MCF 10A (cell line): ENCODE data around the gene RAB31. TPM values are rescaled to one million over a fixed set of nuclear protein-coding genes. Genes with fewer than 3 reads are reported as not detected.

Experiments
- BruUV-seq: library from RNA; stranded (reverse); fragments of 400-500 nt; replicated peaks from 2 replicates; lab custom pipeline; 2021; lab: Mats Ljungman, UMichigan
- CTCF ChIA-PET: fragments of 300-600 bp; sonication (Branson Sonifier 250); formaldehyde crosslinking; extraction: SDS; loops from one replicate; lab custom pipeline; 2021; ENCODE audit warnings: antibody characterized with exemption, inconsistent platforms; lab: Yijun Ruan, JAX
- POLR2A ChIA-PET: fragments of 300-600, 350-650 bp; sonication (Branson Sonifier 250); formaldehyde crosslinking; extraction: SDS; loops from one replicate; lab custom pipeline; 2020; ENCODE audit warnings: antibody characterized with exemption, inconsistent platforms; lab: Yijun Ruan, JAX
- DNase-seq: peaks from one replicate; pipeline ENCODE4 v3.0.0-alpha.2; 2018; ENCODE audit not compliant: unreplicated experiment
- H3K27ac Mint-ChIP-seq: one replicate; pipeline ENCODE4 v1.8.0; 2022; ENCODE audit warnings: mild to moderate bottlenecking, low read depth, mixed read lengths; ENCODE audit not compliant: unreplicated experiment
- H3K27me3 Mint-ChIP-seq: one replicate; pipeline ENCODE4 v1.8.0; 2022; ENCODE audit warnings: mixed read lengths; ENCODE audit not compliant: insufficient read depth, unreplicated experiment
- H3K36me3 Mint-ChIP-seq: one replicate; pipeline ENCODE4 v1.8.0; 2022; ENCODE audit warnings: mild to moderate bottlenecking, moderate library complexity, mixed read lengths; ENCODE audit not compliant: insufficient read depth, unreplicated experiment
- H3K4me1 Mint-ChIP-seq: one replicate; pipeline ENCODE4 v1.8.0; 2022; ENCODE audit warnings: mixed read lengths; ENCODE audit not compliant: insufficient read depth, unreplicated experiment
- H3K4me3 Mint-ChIP-seq: one replicate; pipeline ENCODE4 v1.8.0; 2022; ENCODE audit warnings: mild to moderate bottlenecking, moderate library complexity, mixed read lengths; ENCODE audit not compliant: unreplicated experiment
- H3K9me3 Mint-ChIP-seq: one replicate; pipeline ENCODE4 v1.8.0; 2022; ENCODE audit warnings: mixed read lengths; ENCODE audit not compliant: unreplicated experiment
- intact Hi-C: fragments of 100-400 bp; cut with micrococcal nuclease; formaldehyde crosslinking; loops from 2 replicates; pipeline ENCODE4 v1.14.1; 2022
- total RNA-seq: library from RNA; stranded (reverse); gene quantifications from 2 replicates; pipeline ENCODE4 v1.2.3, GENCODE V29; 2022
- TF ChIP-seq, protein P1 (sequence below): fragments of 200-600 bp; IDR thresholded peaks from one replicate; pipeline ENCODE4 v1.8.0; 2022; ENCODE audit warnings: antibody characterized with exemption, mild to moderate bottlenecking; ENCODE audit not compliant: unreplicated experiment

Gene RAB31
- total RNA-seq, 1 experiment from 2014 or later, result 6.1 TPM

- Mint-ChIP-seq H3K27ac (peak overlapping the region; percentile 84), H3K9me3 (no peaks in the 10 kb centered on the region), H3K27me3 (no peaks in the 10 kb centered on the region), H3K36me3 (peaks cover 6% of the 10 kb centered on the region), H3K4me3 (peak overlapping the region; percentile 11), H3K4me1 (peaks cover 35% of the 10 kb centered on the region)
- TF ChIP-seq, protein P1, sequence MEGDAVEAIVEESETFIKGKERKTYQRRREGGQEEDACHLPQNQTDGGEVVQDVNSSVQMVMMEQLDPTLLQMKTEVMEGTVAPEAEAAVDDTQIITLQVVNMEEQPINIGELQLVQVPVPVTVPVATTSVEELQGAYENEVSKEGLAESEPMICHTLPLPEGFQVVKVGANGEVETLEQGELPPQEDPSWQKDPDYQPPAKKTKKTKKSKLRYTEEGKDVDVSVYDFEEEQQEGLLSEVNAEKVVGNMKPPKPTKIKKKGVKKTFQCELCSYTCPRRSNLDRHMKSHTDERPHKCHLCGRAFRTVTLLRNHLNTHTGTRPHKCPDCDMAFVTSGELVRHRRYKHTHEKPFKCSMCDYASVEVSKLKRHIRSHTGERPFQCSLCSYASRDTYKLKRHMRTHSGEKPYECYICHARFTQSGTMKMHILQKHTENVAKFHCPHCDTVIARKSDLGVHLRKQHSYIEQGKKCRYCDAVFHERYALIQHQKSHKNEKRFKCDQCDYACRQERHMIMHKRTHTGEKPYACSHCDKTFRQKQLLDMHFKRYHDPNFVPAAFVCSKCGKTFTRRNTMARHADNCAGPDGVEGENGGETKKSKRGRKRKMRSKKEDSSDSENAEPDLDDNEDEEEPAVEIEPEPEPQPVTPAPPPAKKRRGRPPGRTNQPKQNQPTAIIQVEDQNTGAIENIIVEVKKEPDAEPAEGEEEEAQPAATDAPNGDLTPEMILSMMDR, result no peak
- POLR2A ChIA-PET, result interaction anchor here (0.7 to 6.4 kb wide), 5 partner anchors 9 to 89 kb away, joined by 3 to 57 read pairs (median 4); partner anchors contain the start of gene VAPA
- no TSS peak for BruUV-seq
- intact Hi-C loops, result no loop called here
- CTCF ChIA-PET, result no interaction called here
- peak; percentile 92 for DNase-seq
Observed at GRCh38 chr18:9825571-9826073, 117.5 kb downstream of the RAB31 start.

- DNase-seq, result no peak
- Mint-ChIP-seq H3K4me3 (no peak overlapping the region), H3K36me3 (peaks cover 6% of the 10 kb centered on the region), H3K27me3 (no peaks in the 10 kb centered on the region), H3K27ac (peak overlapping the region; percentile 84), H3K9me3 (no peaks in the 10 kb centered on the region), H3K4me1 (peaks cover 35% of the 10 kb centered on the region)
- TF ChIP-seq, protein P1, result no peak
- no TSS peak for BruUV-seq
- intact Hi-C loops, result no loop called here
- ChIA-PET CTCF (interaction anchor here (0.7 kb wide), 1 partner anchor 14 kb away, joined by 4 read pairs; no protein-coding TSS in a partner anchor), POLR2A (interaction anchor here (1.0 to 6.4 kb wide), 5 partner anchors 24 to 214 kb away, joined by 4 to 57 read pairs (median 11); partner anchors contain the start of gene VAPA)
Observed at GRCh38 chr18:9826685-9827084, 118.6 kb downstream of the RAB31 start.

DNA sequence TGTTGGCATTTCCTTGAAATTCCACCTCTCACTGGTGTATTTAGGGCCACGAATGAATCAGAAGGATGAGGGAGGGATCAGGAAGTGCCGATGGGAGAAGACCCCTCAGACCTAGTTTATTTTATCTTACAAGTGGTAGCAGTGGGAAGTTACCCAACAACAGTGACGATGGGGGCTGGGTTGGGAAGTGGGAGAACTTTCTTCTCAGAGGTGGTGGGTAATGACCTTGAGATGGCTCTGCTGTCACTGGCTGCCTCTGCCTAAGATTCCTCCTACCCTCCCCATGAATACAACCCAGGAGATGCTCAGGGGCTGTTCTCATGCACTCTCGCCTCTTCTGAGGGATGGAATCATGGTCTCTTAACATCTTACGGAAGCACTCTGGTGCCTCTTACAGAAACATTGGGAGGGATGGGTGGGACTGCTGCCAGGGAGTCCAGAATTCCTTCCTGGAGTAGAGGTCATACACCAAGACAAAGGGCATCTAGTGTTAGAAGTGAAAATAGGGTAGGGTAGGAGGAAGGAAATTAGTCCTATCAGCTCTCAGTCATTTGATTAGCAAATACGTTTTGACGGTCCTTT, 119.2 kb downstream of the RAB31 start:
- ChIA-PET POLR2A (interaction anchor here (0.6 to 6.4 kb wide), 16 partner anchors 12 to 214 kb away, joined by 3 to 57 read pairs (median 5); partner anchors contain the start of gene VAPA), CTCF (interaction anchor here (0.6 to 0.7 kb wide), 2 partner anchors 14 to 23 kb away, joined by 3 to 4 read pairs; no protein-coding TSS in a partner anchor)
- H3K27ac Mint-ChIP-seq, result peak overlapping the region; percentile 84
- peak overlapping the region; percentile 60 for H3K4me3 Mint-ChIP-seq
- H3K9me3 Mint-ChIP-seq, result no peaks in the 10 kb centered on the region
- no TSS peak for BruUV-seq
- H3K27me3 Mint-ChIP-seq, result no peaks in the 10 kb centered on the region
- peaks cover 6% of the 10 kb centered on the region for H3K36me3 Mint-ChIP-seq
- TF ChIP-seq, protein P1, result no peak
- no peak for DNase-seq
- intact Hi-C loops, result no loop called here
- H3K4me1 Mint-ChIP-seq, result peaks cover 35% of the 10 kb centered on the region

- Mint-ChIP-seq H3K36me3 (peaks cover 6% of the 10 kb centered on the region), H3K27me3 (no peaks in the 10 kb centered on the region), H3K4me1 (peaks cover 35% of the 10 kb centered on the region), H3K9me3 (no peaks in the 10 kb centered on the region), H3K4me3 (peak overlapping the region; percentile 60), H3K27ac (peak overlapping the region; percentile 84)
- CTCF ChIA-PET, result interaction anchor here (0.6 kb wide), 1 partner anchor 22 kb away, joined by 3 read pairs; no protein-coding TSS in a partner anchor
- intact Hi-C loops, result loop anchor here (2.0 kb wide), 1 partner anchor 87 kb away; the partner anchor contains the start of gene VAPA
- TF ChIP-seq, protein P1, result no peak
- DNase-seq, result peak; percentile 100
- TSS peak; percentile 72 for BruUV-seq
- POLR2A ChIA-PET, result interaction anchor here (0.6 to 6.4 kb wide), 22 partner anchors 13 to 252 kb away, joined by 3 to 57 read pairs (median 4); partner anchors contain the start of gene VAPA
Observed at GRCh38 chr18:9827793-9828505, 119.8 kb downstream of the RAB31 start.
